Progenitor cell of endocrine pancreas (in vitro differentiated cells): ENCODE results near the gene PATL1. TPM values are rescaled to one million over a fixed set of nuclear protein-coding genes. Genes with fewer than 3 reads are reported as not detected.

Experiments used
- DNase-seq: peaks from one replicate; pipeline ENCODE4 v3.0.0; 2021; ENCODE audit warnings: low spot score; ENCODE audit not compliant: unreplicated experiment
- H3K27ac Mint-ChIP-seq: 2 replicates; pipeline ENCODE4 v1.8.0; 2021; ENCODE audit warnings: mild to moderate bottlenecking, moderate library complexity, mixed read lengths
- H3K27me3 Mint-ChIP-seq: 2 replicates; pipeline ENCODE4 v1.8.0; 2021; ENCODE audit warnings: mixed read lengths
- H3K36me3 Mint-ChIP-seq: 2 replicates; pipeline ENCODE4 v1.8.0; 2022; ENCODE audit warnings: mixed read lengths; ENCODE audit not compliant: insufficient read depth
- H3K4me1 Mint-ChIP-seq: 2 replicates; pipeline ENCODE4 v1.8.0; 2021; ENCODE audit warnings: low read depth, mixed read lengths
- H3K4me3 Mint-ChIP-seq: 2 replicates; pipeline ENCODE4 v1.8.0; 2021; ENCODE audit warnings: low read depth, mild to moderate bottlenecking, moderate library complexity, mixed read lengths
- H3K9me3 Mint-ChIP-seq: 2 replicates; pipeline ENCODE4 v1.8.0; 2021; ENCODE audit warnings: low read depth, mixed read lengths
- total RNA-seq: library from RNA; stranded (reverse); gene quantifications from 2 replicates; pipeline ENCODE4 v1.2.1, GENCODE V29; 2021
- TF ChIP-seq, protein P1 (sequence below): fragments of 200-600 bp; sonication (generic); IDR thresholded peaks from one replicate; pipeline ENCODE4 v1.5.0; 2021; ENCODE audit warnings: antibody characterized with exemption, mild to moderate bottlenecking; ENCODE audit not compliant: unreplicated experiment

The PATL1 gene
- total RNA-seq, 1 donor from 2014 or later, result 43.7 TPM

DNA sequence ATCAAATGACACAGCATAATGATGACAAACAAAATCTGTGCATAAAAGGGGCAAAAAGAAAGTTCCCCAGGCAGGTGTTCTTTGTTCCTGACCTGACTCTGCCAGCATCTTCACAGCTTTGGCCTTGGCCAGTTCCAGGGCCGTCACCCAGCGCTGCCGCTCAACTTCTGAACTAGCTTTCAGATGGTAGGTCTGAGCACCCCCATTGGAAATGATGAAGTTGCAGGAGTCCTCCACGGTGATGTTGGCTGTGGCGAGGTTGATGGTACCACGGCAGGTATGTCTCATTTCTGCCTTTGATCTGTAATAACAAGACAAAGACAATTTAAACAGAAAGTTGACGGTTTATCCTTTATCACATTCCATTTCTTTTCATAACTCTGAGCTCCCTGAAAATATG is 58.5 kb downstream of the PATL1 start:
- Mint-ChIP-seq H3K36me3 (peaks cover 13% of the 10 kb centered on the region), H3K4me1 (peaks cover 30% of the 10 kb centered on the region), H3K27ac (no peak overlapping the region), H3K9me3 (no peaks in the 10 kb centered on the region), H3K4me3 (no peak overlapping the region), H3K27me3 (no peaks in the 10 kb centered on the region)
- DNase-seq, result no peak
- TF ChIP-seq, protein P1, sequence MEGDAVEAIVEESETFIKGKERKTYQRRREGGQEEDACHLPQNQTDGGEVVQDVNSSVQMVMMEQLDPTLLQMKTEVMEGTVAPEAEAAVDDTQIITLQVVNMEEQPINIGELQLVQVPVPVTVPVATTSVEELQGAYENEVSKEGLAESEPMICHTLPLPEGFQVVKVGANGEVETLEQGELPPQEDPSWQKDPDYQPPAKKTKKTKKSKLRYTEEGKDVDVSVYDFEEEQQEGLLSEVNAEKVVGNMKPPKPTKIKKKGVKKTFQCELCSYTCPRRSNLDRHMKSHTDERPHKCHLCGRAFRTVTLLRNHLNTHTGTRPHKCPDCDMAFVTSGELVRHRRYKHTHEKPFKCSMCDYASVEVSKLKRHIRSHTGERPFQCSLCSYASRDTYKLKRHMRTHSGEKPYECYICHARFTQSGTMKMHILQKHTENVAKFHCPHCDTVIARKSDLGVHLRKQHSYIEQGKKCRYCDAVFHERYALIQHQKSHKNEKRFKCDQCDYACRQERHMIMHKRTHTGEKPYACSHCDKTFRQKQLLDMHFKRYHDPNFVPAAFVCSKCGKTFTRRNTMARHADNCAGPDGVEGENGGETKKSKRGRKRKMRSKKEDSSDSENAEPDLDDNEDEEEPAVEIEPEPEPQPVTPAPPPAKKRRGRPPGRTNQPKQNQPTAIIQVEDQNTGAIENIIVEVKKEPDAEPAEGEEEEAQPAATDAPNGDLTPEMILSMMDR, result no peak

- Mint-ChIP-seq H3K4me3 (no peak overlapping the region), H3K36me3 (peaks cover 15% of the 10 kb centered on the region), H3K9me3 (no peaks in the 10 kb centered on the region), H3K27me3 (no peaks in the 10 kb centered on the region), H3K27ac (no peak overlapping the region), H3K4me1 (peaks cover 13% of the 10 kb centered on the region)
- no peak for DNase-seq
- TF ChIP-seq, protein P1, result no peak
Measured at GRCh38 chr11:59607703-59608454, 61.0 kb downstream of the PATL1 start.

- TF ChIP-seq, protein P1, result no peak
- peak overlapping the region; percentile 39 for H3K27ac Mint-ChIP-seq
Measured at GRCh38 chr11:59602432-59602831, 66.4 kb downstream of the PATL1 start.

DNA sequence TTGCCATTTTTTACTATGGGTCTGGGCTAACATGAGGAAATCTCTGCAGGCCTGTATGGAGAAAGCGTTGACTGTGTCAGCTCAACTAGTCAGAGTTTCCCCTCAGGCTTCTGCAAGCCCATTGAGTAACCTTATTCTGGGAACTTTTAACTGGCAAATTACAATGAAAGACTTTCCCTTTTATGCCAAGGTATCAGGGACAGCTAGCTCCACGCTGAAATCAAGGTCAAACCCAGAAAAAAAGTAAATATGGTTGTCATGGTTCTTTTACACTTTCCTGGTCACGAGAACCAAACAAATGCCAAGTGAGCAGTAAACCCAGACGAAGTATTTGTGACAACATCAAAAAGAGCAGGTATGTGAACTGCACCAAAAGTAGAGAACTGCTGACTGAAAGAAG is 67.0 kb downstream of the PATL1 start:
- Mint-ChIP-seq H3K27me3 (no peaks in the 10 kb centered on the region), H3K4me3 (no peak overlapping the region), H3K9me3 (no peaks in the 10 kb centered on the region), H3K4me1 (peaks cover 4% of the 10 kb centered on the region), H3K27ac (no peak overlapping the region), H3K36me3 (peaks cover 24% of the 10 kb centered on the region)
- DNase-seq, result no peak
- TF ChIP-seq, protein P1, result no peak

More at GRCh38 chr11:59602432-59602831, 66.4 kb downstream of the PATL1 start:
- no peaks in the 10 kb centered on the region for H3K27me3 Mint-ChIP-seq
- peaks cover 26% of the 10 kb centered on the region for H3K36me3 Mint-ChIP-seq
- no peak for DNase-seq
- H3K4me3 Mint-ChIP-seq, result no peak overlapping the region
- peaks cover 4% of the 10 kb centered on the region for H3K4me1 Mint-ChIP-seq
- H3K9me3 Mint-ChIP-seq, result no peaks in the 10 kb centered on the region

DNA sequence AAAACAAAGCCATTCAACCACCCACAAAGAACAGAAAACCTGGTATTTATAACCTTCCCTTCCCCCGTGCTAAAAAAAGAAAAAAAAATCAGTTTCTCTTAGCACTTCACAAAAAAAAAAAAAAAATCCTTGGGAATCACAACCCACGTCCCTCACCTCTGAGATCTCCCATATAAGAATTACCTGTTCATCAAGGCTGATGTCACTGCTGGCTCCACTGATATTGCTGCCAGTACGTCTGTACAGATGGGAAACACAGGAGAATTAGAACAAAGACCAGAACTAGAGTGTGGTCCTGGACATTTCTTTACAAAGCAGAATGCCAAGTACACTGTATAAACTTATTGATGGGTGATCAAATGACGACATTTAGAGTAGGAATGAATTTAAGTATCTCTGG is 68.2 kb downstream of the PATL1 start:
- Mint-ChIP-seq H3K4me1 (peaks cover 4% of the 10 kb centered on the region), H3K4me3 (no peak overlapping the region), H3K36me3 (peaks cover 19% of the 10 kb centered on the region), H3K9me3 (no peaks in the 10 kb centered on the region), H3K27me3 (no peaks in the 10 kb centered on the region), H3K27ac (no peak overlapping the region)
- no peak for DNase-seq
- TF ChIP-seq, protein P1, result no peak
